ENCODE results near the gene LSM10.

- TF ChIP-seq CTCF (IDR thresholded peaks at IDR 0.05 in 8 of 11, conservative IDR thresholded peaks at IDR 0.05 in 3 of 11) (no peak), POLR2A (IDR thresholded peaks at IDR 0.05) (no peak), POLR2AphosphoS5 (IDR thresholded peaks at IDR 0.05) (no peak)
Measured at GRCh38 chr1:36420409-36420808, 22.7 kb upstream of the LSM10 start.

Measured in spleen (tissue), 7 donors.